Smooth muscle cell (in vitro differentiated cells): ENCODE measurements around the gene RPS6KA2. TPM values are rescaled to one million over a fixed set of nuclear protein-coding genes. Genes with fewer than 3 reads are reported as not detected.

ENCODE experiments used
- DNase-seq: peaks from one replicate; lab custom pipeline; 2025; ENCODE audit not compliant: unreplicated experiment; lab: John Stamatoyannopoulos, UW
- H2AFZ ChIP-seq: fragments of 200-600 bp; sonication (generic); 2 replicates; pipeline ENCODE4 v1.6.0; 2016; ENCODE audit warnings: antibody characterized with exemption, low read depth, mild to moderate bottlenecking
- H3F3A ChIP-seq: fragments of 200-600 bp; sonication (generic); 2 replicates; pipeline ENCODE4 v1.6.0; 2017; ENCODE audit warnings: antibody characterized with exemption, low read depth
- H3K27ac ChIP-seq: fragments of 200-600 bp; sonication (generic); 2 replicates; pipeline ENCODE4 v1.5.1; 2016; ENCODE audit warnings: low read depth, mild to moderate bottlenecking
- H3K27me3 ChIP-seq: fragments of 200-600 bp; sonication (generic); 2 replicates; pipeline ENCODE4 v1.6.1; 2016; ENCODE audit warnings: low read depth, mild to moderate bottlenecking
- H3K36me3 ChIP-seq: fragments of 200-600 bp; sonication (generic); 2 replicates; pipeline ENCODE4 v1.5.1; 2016; ENCODE audit warnings: low read depth
- H3K4me1 ChIP-seq: fragments of 200-600 bp; sonication (generic); 2 replicates; pipeline ENCODE4 v1.5.1; 2016; ENCODE audit warnings: low read depth
- H3K4me2 ChIP-seq: fragments of 200-600 bp; sonication (generic); 2 replicates; pipeline ENCODE4 v1.6.0; 2016; ENCODE audit warnings: mild to moderate bottlenecking
- H3K4me3 ChIP-seq: fragments of 200-600 bp; sonication (generic); 2 replicates; pipeline ENCODE4 v1.5.1; 2016; ENCODE audit warnings: mild to moderate bottlenecking
- H3K79me2 ChIP-seq: fragments of 200-600 bp; sonication (generic); 2 replicates; pipeline ENCODE4 v1.6.0; 2016; ENCODE audit warnings: low read depth, mild to moderate bottlenecking
- H3K9ac ChIP-seq: fragments of 200-600 bp; sonication (generic); 2 replicates; pipeline ENCODE4 v1.6.0; 2016; ENCODE audit warnings: low read depth
- H3K9me3 ChIP-seq: fragments of 200-600 bp; sonication (generic); replicated peaks from 2 replicates; pipeline ENCODE4 v1.5.1; 2016; ENCODE audit warnings: low read depth
- H4K20me1 ChIP-seq: fragments of 200-600 bp; sonication (generic); 2 replicates; pipeline ENCODE4 v1.6.0; 2016; ENCODE audit warnings: low read depth
- CTCF ChIP-seq: fragments of 200-600 bp; sonication (generic); IDR thresholded peaks from 2 replicates; pipeline ENCODE4 v1.5.1; 2017; ENCODE audit warnings: borderline replicate concordance, mild to moderate bottlenecking, antibody characterized with exemption; ENCODE audit not compliant: insufficient read depth, poor library complexity, severe bottlenecking
- WGBS: methylation state at CpG from one replicate; pipeline ENCODE4 v1.1.7; 2016; ENCODE audit warnings: low lambda C conversion rate; 5-methylcytosine and 5-hydroxymethylcytosine counted together
- polyA plus RNA-seq: library from polyadenylated mRNA; unstranded; fragments of >200 nt; fragmentation: Nextera tagmentation; extraction: Ambion mirVana; gene quantifications from 2 replicates; pipeline ENCODE4 v1.2.1, GENCODE V29; 2016
- total RNA-seq: library from RNA; depleted of rRNA; stranded (reverse); fragments of >200 nt; gene quantifications from 2 replicates; pipeline ENCODE4 v1.2.3, GENCODE V29; 2014

Gene RPS6KA2
- total and polyA plus RNA-seq, 2 experiments from 2014 or later, result 7.8 to 10.4 TPM

DNA sequence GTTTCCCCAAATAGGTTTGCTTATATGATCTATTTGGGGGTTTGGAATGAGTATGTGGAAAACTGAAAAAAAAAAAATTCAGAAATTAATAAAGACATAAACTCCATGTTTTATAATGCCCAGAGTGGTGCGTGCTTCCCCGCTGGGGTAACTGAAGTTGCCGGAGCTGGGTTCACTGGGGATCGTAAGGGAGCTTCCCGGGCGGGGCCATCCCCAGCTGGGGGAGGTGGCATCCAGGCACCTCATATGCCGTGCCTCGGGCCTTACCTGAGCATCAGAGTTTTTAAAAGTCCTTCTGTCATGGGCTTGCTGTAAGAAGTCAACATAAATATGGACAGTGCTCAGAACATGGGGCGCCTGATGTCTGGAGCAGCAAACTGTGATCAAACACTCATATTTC lies 22.7 kb downstream of the RPS6KA2 start:
- Histone ChIP-seq H3K79me2 (peaks cover 20% of the 10 kb centered on the region), H3K36me3 (no peaks in the 10 kb centered on the region), H3K9me3 (no peaks in the 10 kb centered on the region), H3K9ac (no peak overlapping the region), H3K4me2 (no peak overlapping the region), H4K20me1 (no peaks in the 10 kb centered on the region), H3K27ac (no peak overlapping the region), H3K4me3 (no peak overlapping the region), H2AFZ (no peak overlapping the region), H3K4me1 (no peaks in the 10 kb centered on the region), H3F3A (no peaks in the 10 kb centered on the region), H3K27me3 (no peaks in the 10 kb centered on the region)
- TF ChIP-seq CTCF, result no peak
- 99% methylated on average over 9 of the region's 9 CpGs for WGBS
- DNase-seq, result no peak

DNA sequence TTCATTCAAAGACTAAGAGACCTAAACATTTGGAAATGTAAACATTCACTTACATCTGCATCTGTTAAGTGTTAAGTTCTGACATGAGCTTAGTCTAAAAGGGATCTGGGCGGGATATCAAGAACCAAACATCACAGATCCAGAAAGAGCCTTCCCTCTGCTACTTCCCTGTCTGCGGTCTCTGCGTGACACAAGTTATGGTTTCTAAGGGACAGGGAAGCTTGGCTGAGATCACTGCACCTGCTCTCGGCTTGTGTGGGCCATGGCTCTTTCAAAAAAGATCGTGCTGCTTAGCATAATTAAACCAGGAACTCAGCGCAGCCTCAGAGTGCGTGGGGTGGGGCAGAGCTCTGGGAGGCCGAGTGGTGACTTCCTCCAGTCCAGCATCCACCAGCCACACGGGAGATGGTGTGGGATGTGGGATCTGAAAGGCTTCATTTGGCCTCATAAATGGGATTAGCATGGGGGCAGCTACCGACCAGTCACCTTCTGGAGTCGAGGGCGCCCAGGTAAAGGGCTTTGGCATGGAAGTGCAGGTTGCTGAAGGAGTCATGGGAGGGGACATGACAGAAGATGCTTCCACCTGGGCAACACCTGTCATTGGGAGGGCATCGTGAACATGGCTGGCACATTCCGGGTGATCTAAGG lies 23.9 kb downstream of the RPS6KA2 start:
- DNase-seq, result no peak
- H3K79me2 ChIP-seq, result peaks cover 20% of the 10 kb centered on the region
- 82% methylated on average over 14 of the region's 14 CpGs for WGBS

DNA sequence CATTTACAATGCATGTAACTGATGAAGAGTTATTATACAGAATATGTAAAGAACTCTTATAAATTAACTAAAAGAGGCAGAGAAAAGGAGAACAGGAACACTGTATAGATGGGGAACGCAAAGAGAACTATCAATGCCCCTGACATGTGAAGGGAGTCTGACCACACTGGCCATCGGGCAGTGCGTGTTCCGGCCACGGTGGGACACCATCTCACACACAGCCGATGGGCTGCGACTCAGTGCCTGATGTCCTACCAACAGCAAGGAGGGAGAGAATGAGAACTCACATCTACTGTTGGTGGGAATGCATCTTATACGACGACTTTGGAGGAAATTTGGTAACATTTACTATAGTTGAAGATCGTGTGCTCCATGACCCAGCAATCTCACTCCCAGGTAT lies 25.1 kb downstream of the RPS6KA2 start:
- H3K9ac ChIP-seq, result no peak overlapping the region
- H3K4me2 ChIP-seq, result no peak overlapping the region
- no peaks in the 10 kb centered on the region for H4K20me1 ChIP-seq
- peaks cover 11% of the 10 kb centered on the region for H3K79me2 ChIP-seq
- H3K9me3 ChIP-seq, result no peaks in the 10 kb centered on the region
- no peak overlapping the region for H3K4me3 ChIP-seq
- no peak for DNase-seq
- H3K36me3 ChIP-seq, result no peaks in the 10 kb centered on the region
- H3F3A ChIP-seq, result peaks cover 8% of the 10 kb centered on the region
- peaks cover 9% of the 10 kb centered on the region for H3K4me1 ChIP-seq
- no peak overlapping the region for H2AFZ ChIP-seq
- no peak overlapping the region for H3K27ac ChIP-seq
- WGBS, result 97% methylated on average over 10 of the region's 10 CpGs
- H3K27me3 ChIP-seq, result no peaks in the 10 kb centered on the region
- TF ChIP-seq CTCF, result no peak

More for the DNA sequence above, 23.9 kb downstream of the RPS6KA2 start:
- Histone ChIP-seq H3K4me2 (no peak overlapping the region), H3K9me3 (no peaks in the 10 kb centered on the region), H3F3A (peaks cover under 1% of the 10 kb centered on the region), H4K20me1 (no peaks in the 10 kb centered on the region), H3K9ac (no peak overlapping the region), H3K27ac (no peak overlapping the region), H3K27me3 (no peaks in the 10 kb centered on the region), H3K4me3 (no peak overlapping the region), H3K36me3 (no peaks in the 10 kb centered on the region), H3K4me1 (peaks cover 2% of the 10 kb centered on the region), H2AFZ (no peak overlapping the region)
- TF ChIP-seq CTCF, result no peak

GRCh38 chr6:166600931-166601330 lies 26.1 kb downstream of the RPS6KA2 start:
- Histone ChIP-seq H3K4me3 (no peak overlapping the region), H3K4me1 (peaks cover 10% of the 10 kb centered on the region), H3K9me3 (no peaks in the 10 kb centered on the region), H3K36me3 (no peaks in the 10 kb centered on the region), H3F3A (peaks cover 8% of the 10 kb centered on the region), H3K4me2 (no peak overlapping the region), H3K27me3 (no peaks in the 10 kb centered on the region), H4K20me1 (no peaks in the 10 kb centered on the region), H3K79me2 (peaks cover 11% of the 10 kb centered on the region), H2AFZ (no peak overlapping the region), H3K27ac (no peak overlapping the region), H3K9ac (no peak overlapping the region)
- TF ChIP-seq CTCF, result no peak
- DNase-seq, result no peak
- WGBS, result 63% methylated on average over 2 of the region's 2 CpGs
